Spleen (tissue), 7 donors: ENCODE data around the gene IGF1R.

Experiments used
- CTCF ChIP-seq, 11 experiments: fragments of 200-600 bp in 7 of 11; fragments of 450-650 bp in 4 of 11; sonication (generic) in 4 of 11; IDR thresholded peaks in 8 of 11; conservative IDR thresholded peaks in 3 of 11; 1 replicate in 7 of 11; 2 replicates in 4 of 11; pipeline versions ENCODE4 v1.4.0 to v1.8.0; 2016 to 2021; ENCODE audit warnings: antibody characterized with exemption in 11 of 11, inconsistent platforms in 4 of 11, mild to moderate bottlenecking in 1 of 11
- POLR2A ChIP-seq, 3 donors: fragments of 450-650 bp; IDR thresholded peaks; one replicate each; pipeline ENCODE4 v1.5.1; 2017; ENCODE audit warnings: antibody characterized with exemption in 3 of 3, mild to moderate bottlenecking in 1 of 3
- donor health status: DM: no; HTN: no; CAD: no; lungs with moderate emphysema.
- donor health status: DM: no; HTN: no; CAD: no.
- donor health status: DM: no; HTN: no; CAD: no.

GRCh38 chr15:98719137-98719740, 70.9 kb downstream of the IGF1R start:
- no peak for TF ChIP-seq CTCF (IDR thresholded peaks at IDR 0.05 in 8 of 11, conservative IDR thresholded peaks at IDR 0.05 in 3 of 11)
- no peak for TF ChIP-seq POLR2A (IDR thresholded peaks at IDR 0.05)
